CD14-positive monocyte (primary cell): ENCODE data around the gene GBX2. TPM values are rescaled to one million over a fixed set of nuclear protein-coding genes. Genes with fewer than 3 reads are reported as not detected.

Source experiments
- DNase-seq, 3 donors: peaks; one replicate each; pipeline ENCODE4 v3.0.0-alpha.2; 2011 to 2022
- H2AFZ ChIP-seq: 2 replicates; pipeline ENCODE4 v1.6.0; 2012; ENCODE audit warnings: mild to moderate bottlenecking, low read depth, low read length, inconsistent platforms; ENCODE audit not compliant: insufficient read depth, poor library complexity, severe bottlenecking
- H3K27ac ChIP-seq, 2 donors: 1 replicate in 1 of 2; 2 replicates in 1 of 2; pipeline ENCODE4 v1.5.1; 2012 to 2013; ENCODE audit warnings: low read length in 2 of 2, control low read depth in 1 of 2, inconsistent platforms in 1 of 2, low read depth in 1 of 2, mild to moderate bottlenecking in 1 of 2
- H3K27me3 ChIP-seq, 2 donors: one replicate each; pipeline versions ENCODE4 v1.6.0 to v1.6.1; 2011 to 2013; ENCODE audit warnings: low read length in 2 of 2; ENCODE audit not compliant: control insufficient read depth in 2 of 2, insufficient read depth in 2 of 2
- H3K36me3 ChIP-seq, 2 donors: replicated peaks in 1 of 2; 1 replicate in 1 of 2; 2 replicates in 1 of 2; pipeline versions ENCODE4 v1.5.1 to v1.6.1; 2012 to 2013; ENCODE audit warnings: low read length in 2 of 2, control low read depth in 1 of 2, inconsistent platforms in 1 of 2, mild to moderate bottlenecking in 1 of 2; ENCODE audit not compliant: insufficient read depth in 2 of 2, control insufficient read depth in 1 of 2
- H3K4me1 ChIP-seq, 2 donors: 1 replicate in 1 of 2; 2 replicates in 1 of 2; pipeline versions ENCODE4 v1.5.1 to v1.6.1; 2012 to 2013; ENCODE audit warnings: low read length in 2 of 2, control low read depth in 1 of 2, inconsistent platforms in 1 of 2, mild to moderate bottlenecking in 1 of 2, moderate library complexity in 1 of 2; ENCODE audit not compliant: insufficient read depth in 2 of 2, control insufficient read depth in 1 of 2
- H3K4me2 ChIP-seq: replicated peaks from 2 replicates; pipeline ENCODE3; 2012; ENCODE audit warnings: low read length, moderate library complexity, mild to moderate bottlenecking; ENCODE audit not compliant: poor library complexity, severe bottlenecking; ENCODE audit errors: extremely low read depth
- H3K4me3 ChIP-seq, 3 experiments: fragments of 200-600 bp in 1 of 3; sonication (generic) in 1 of 3; replicated peaks in 1 of 3; 1 replicate in 2 of 3; 2 replicates in 1 of 3; pipeline ENCODE4 v1.5.1; 2011 to 2013; ENCODE audit warnings: low read length in 3 of 3, mild to moderate bottlenecking in 3 of 3, control low read depth in 2 of 3, low read depth in 2 of 3, inconsistent platforms in 1 of 3, moderate library complexity in 1 of 3
- H3K79me2 ChIP-seq: 2 replicates; pipeline ENCODE4 v1.6.0; 2012; ENCODE audit warnings: mild to moderate bottlenecking, control low read depth, inconsistent platforms, low read length, moderate library complexity; ENCODE audit not compliant: insufficient read depth
- H3K9ac ChIP-seq: 2 replicates; pipeline ENCODE4 v1.6.0; 2017; ENCODE audit warnings: low read length, mild to moderate bottlenecking; ENCODE audit not compliant: insufficient read depth, poor library complexity, severe bottlenecking
- H3K9me3 ChIP-seq, 2 donors: replicated peaks in 1 of 2; 1 replicate in 1 of 2; 2 replicates in 1 of 2; pipeline versions ENCODE4 v1.5.1 to v1.6.1; 2012 to 2013; ENCODE audit warnings: low read length in 2 of 2, control low read depth in 1 of 2; ENCODE audit not compliant: control insufficient read depth in 1 of 2, insufficient read depth in 1 of 2
- H4K20me1 ChIP-seq: 2 replicates; pipeline ENCODE4 v1.6.0; 2012; ENCODE audit warnings: mild to moderate bottlenecking, low read length, control low read depth, moderate library complexity; ENCODE audit not compliant: insufficient read depth
- H3K27ac Mint-ChIP-seq, 7 donors: one replicate each; pipeline ENCODE4 v1.8.0; 2020; ENCODE audit warnings: mild to moderate bottlenecking in 7 of 7, mixed read lengths in 7 of 7, moderate library complexity in 6 of 7, inconsistent platforms in 2 of 7
- H3K27me3 Mint-ChIP-seq, 3 donors: one replicate each; pipeline ENCODE4 v1.8.0; 2021 to 2022; ENCODE audit warnings: low read depth in 3 of 3, mild to moderate bottlenecking in 3 of 3, mixed read lengths in 3 of 3, moderate library complexity in 3 of 3, inconsistent platforms in 1 of 3
- H3K36me3 Mint-ChIP-seq, 2 donors: one replicate each; pipeline ENCODE4 v1.8.0; 2020; ENCODE audit warnings: mixed read lengths in 2 of 2, inconsistent platforms in 1 of 2, mild to moderate bottlenecking in 1 of 2
- H3K4me1 Mint-ChIP-seq: one replicate; pipeline ENCODE4 v1.8.0; 2020; ENCODE audit warnings: mild to moderate bottlenecking, mixed read lengths
- H3K4me3 Mint-ChIP-seq, 2 donors: one replicate each; pipeline ENCODE4 v1.8.0; 2020; ENCODE audit warnings: mild to moderate bottlenecking in 2 of 2, mixed read lengths in 2 of 2, moderate library complexity in 1 of 2
- H3K9me3 Mint-ChIP-seq, 7 donors: one replicate each; pipeline ENCODE4 v1.8.0; 2020 to 2022; ENCODE audit warnings: mixed read lengths in 7 of 7, mild to moderate bottlenecking in 6 of 7, moderate library complexity in 6 of 7, inconsistent platforms in 2 of 7
- WGBS: methylation state at CpG from one replicate; pipeline ENCODE4 v1.1.5; 2013; ENCODE audit warnings: missing lambda C conversion rate; ENCODE audit not compliant: insufficient coverage; 5-methylcytosine and 5-hydroxymethylcytosine counted together
- intact Hi-C, 2 donors: fragments of 100-400 bp; cut with micrococcal nuclease; formaldehyde crosslinking; loops; one replicate each; pipeline versions ENCODE4 v1.15.0 to v1.15.1; 2023
- polyA plus RNA-seq, 3 donors: library from polyadenylated mRNA; depleted of rRNA in 1 of 3; unstranded in 2 of 3; stranded (reverse) in 1 of 3; fragments of 300-500 nt in 2 of 3; fragments of >200 nt in 1 of 3; fragmentation: Illumina TruSeq in 2 of 3; gene quantifications; 1 replicate in 2 of 3; 2 replicates in 1 of 3; pipeline ENCODE4 v1.2.3, GENCODE V29; 2012 to 2021
- TF ChIP-seq, protein P1 (sequence below): fragments of 200-600 bp; IDR thresholded peaks from one replicate; pipeline ENCODE4 v1.8.0; 2022; ENCODE audit warnings: antibody characterized with exemption, mild to moderate bottlenecking

GBX2 gene
- polyA plus RNA-seq, 3 donors = not detected

DNA sequence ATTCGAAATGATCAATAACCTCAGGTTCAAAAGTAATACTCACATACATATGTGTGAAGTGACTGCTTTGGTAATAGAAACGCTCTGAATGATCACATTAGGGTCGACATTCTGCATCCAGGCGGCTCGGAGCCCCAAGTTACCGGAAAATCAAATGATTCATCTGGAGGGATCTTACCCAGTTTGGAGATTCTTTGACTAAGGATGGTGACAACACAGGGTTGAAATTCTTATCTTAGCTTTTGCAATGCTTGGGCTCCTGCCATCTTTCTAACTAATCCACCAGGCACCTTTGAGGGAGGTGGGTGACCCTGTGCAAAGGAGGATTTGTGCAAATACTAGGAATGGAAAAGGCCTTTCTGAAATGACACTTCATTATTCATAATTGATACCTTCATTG, 10.8 kb downstream of the GBX2 start:
- TF ChIP-seq, protein P1, sequence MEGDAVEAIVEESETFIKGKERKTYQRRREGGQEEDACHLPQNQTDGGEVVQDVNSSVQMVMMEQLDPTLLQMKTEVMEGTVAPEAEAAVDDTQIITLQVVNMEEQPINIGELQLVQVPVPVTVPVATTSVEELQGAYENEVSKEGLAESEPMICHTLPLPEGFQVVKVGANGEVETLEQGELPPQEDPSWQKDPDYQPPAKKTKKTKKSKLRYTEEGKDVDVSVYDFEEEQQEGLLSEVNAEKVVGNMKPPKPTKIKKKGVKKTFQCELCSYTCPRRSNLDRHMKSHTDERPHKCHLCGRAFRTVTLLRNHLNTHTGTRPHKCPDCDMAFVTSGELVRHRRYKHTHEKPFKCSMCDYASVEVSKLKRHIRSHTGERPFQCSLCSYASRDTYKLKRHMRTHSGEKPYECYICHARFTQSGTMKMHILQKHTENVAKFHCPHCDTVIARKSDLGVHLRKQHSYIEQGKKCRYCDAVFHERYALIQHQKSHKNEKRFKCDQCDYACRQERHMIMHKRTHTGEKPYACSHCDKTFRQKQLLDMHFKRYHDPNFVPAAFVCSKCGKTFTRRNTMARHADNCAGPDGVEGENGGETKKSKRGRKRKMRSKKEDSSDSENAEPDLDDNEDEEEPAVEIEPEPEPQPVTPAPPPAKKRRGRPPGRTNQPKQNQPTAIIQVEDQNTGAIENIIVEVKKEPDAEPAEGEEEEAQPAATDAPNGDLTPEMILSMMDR = no peak
- no peak overlapping the region for H3K9ac ChIP-seq
- WGBS = no CpG with 5 or more reads among the region's 6 CpGs
- Mint-ChIP-seq H3K4me1 (no peaks in the 10 kb centered on the region), H3K27ac (no peak overlapping the region), H3K36me3 (no peaks in the 10 kb centered on the region), H3K27me3 (peaks cover 44 to 56% (median 50%) of the 10 kb centered on the region in 3 donors), H3K4me3 (no peak overlapping the region), H3K9me3 (peaks cover 6 to 34% (median 15%) of the 10 kb centered on the region in 7 donors)
- H3K4me2 ChIP-seq = no peak overlapping the region
- no peaks in the 10 kb centered on the region for H3K4me1 ChIP-seq
- peaks cover 11 to 51% of the 10 kb centered on the region in 2 donors for H3K27me3 ChIP-seq
- H3K9me3 ChIP-seq = peaks cover 6 to 11% of the 10 kb centered on the region in 2 donors
- no peak overlapping the region for H3K4me3 ChIP-seq
- no peaks in the 10 kb centered on the region for H4K20me1 ChIP-seq
- DNase-seq = no peak
- H3K36me3 ChIP-seq = no peaks in the 10 kb centered on the region
- H3K27ac ChIP-seq = no peak overlapping the region
- H3K79me2 ChIP-seq = no peaks in the 10 kb centered on the region
- intact Hi-C loops = no loop called here
- H2AFZ ChIP-seq = no peak overlapping the region

DNA sequence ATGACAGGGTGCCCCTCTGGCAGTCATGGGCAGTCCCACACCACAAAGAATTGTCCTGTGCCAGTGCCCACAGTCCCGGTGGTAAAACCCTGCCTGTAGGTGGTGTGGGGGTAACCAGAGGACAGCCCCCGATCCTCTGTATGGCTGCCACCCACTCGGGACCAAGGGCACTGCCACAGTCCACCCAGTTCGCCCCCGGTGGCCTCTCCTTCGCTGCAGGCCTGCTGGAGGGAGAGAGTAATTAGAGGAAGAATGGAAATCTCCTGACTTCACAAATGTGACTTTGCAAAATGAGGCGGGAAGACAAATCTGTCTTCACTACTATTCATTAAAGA, 11.4 kb downstream of the GBX2 start:
- no peaks in the 10 kb centered on the region for H3K36me3 Mint-ChIP-seq
- no peak overlapping the region for H3K4me2 ChIP-seq
- intact Hi-C loops = no loop called here
- H3K9me3 ChIP-seq = peaks cover 5 to 16% of the 10 kb centered on the region in 2 donors
- H3K9me3 Mint-ChIP-seq = peaks cover 6 to 35% (median 20%) of the 10 kb centered on the region in 7 donors
- H4K20me1 ChIP-seq = no peaks in the 10 kb centered on the region
- H3K4me3 Mint-ChIP-seq = no peak overlapping the region
- H3K27me3 ChIP-seq = peaks cover 8 to 45% of the 10 kb centered on the region in 2 donors
- TF ChIP-seq, protein P1 = no peak
- no peak overlapping the region for H3K9ac ChIP-seq
- no peak overlapping the region for H3K27ac ChIP-seq
- 89% methylated on average over 3 of the region's 7 CpGs for WGBS
- no peak overlapping the region for H3K27ac Mint-ChIP-seq
- no peak overlapping the region for H3K4me3 ChIP-seq
- no peak overlapping the region for H2AFZ ChIP-seq
- H3K79me2 ChIP-seq = no peaks in the 10 kb centered on the region
- H3K4me1 ChIP-seq = no peaks in the 10 kb centered on the region
- DNase-seq = no peak
- H3K4me1 Mint-ChIP-seq = no peaks in the 10 kb centered on the region
- H3K36me3 ChIP-seq = no peaks in the 10 kb centered on the region
- peaks cover 39 to 52% (median 45%) of the 10 kb centered on the region in 3 donors for H3K27me3 Mint-ChIP-seq
